IMR-90 (cell line): ENCODE measurements around the gene ZSCAN10. TPM values are rescaled to one million over a fixed set of nuclear protein-coding genes. Genes with fewer than 3 reads are reported as not detected.

Experiments
- ATAC-seq: fragments of 200-7000 bp; cut with Tn5 transposase; 2 replicates; pipeline ENCODE4 v1.9.1; 2020; ENCODE audit warnings: low read depth, mild to moderate bottlenecking, moderate library complexity
- BruUV-seq: library from RNA; stranded (reverse); fragments of 400-500 nt; replicated peaks from 2 replicates; lab custom pipeline; 2021; lab: Mats Ljungman, UMichigan
- CTCF ChIA-PET: fragments of 300-600 bp; formaldehyde crosslinking; extraction: SDS; loops from one replicate; lab custom pipeline; 2021; ENCODE audit warnings: antibody characterized with exemption; lab: Yijun Ruan, JAX
- POLR2A ChIA-PET: fragments of 300-600 bp; sonication (Branson Sonifier 250); formaldehyde crosslinking; loops from one replicate; lab custom pipeline; 2022; ENCODE audit warnings: antibody characterized with exemption; ENCODE audit not compliant: unreplicated experiment; lab: Charles Lee
- DNase-seq: peaks from one replicate; pipeline ENCODE4 v3.0.0; 2013
- H2AFZ ChIP-seq: replicated peaks from 2 replicates; pipeline ENCODE3; 2013; ENCODE audit warnings: low read length, mild to moderate bottlenecking; ENCODE audit not compliant: poor library complexity
- H2AK5ac ChIP-seq: 2 replicates; pipeline ENCODE4 v1.6.1; 2013; ENCODE audit warnings: low read depth, low read length, inconsistent platforms
- H2AK9ac ChIP-seq: replicated peaks from 2 replicates; pipeline ENCODE3; 2013; ENCODE audit warnings: mild to moderate bottlenecking, low read depth, low read length, moderate library complexity; ENCODE audit not compliant: poor library complexity
- H2BK120ac ChIP-seq: 2 replicates; pipeline ENCODE4 v1.6.1; 2013; ENCODE audit warnings: low read depth, low read length, inconsistent platforms
- H2BK15ac ChIP-seq: 3 replicates; pipeline ENCODE4 v1.6.1; 2013; ENCODE audit warnings: low read depth, low read length, inconsistent platforms
- H2BK20ac ChIP-seq: 2 replicates; pipeline ENCODE4 v1.6.1; 2013; ENCODE audit warnings: low read depth, mild to moderate bottlenecking, inconsistent platforms, low read length, moderate library complexity
- H2BK5ac ChIP-seq: 2 replicates; pipeline ENCODE4 v1.6.1; 2013; ENCODE audit warnings: mild to moderate bottlenecking, low read depth, low read length, inconsistent platforms; ENCODE audit not compliant: poor library complexity, severe bottlenecking
- H3K14ac ChIP-seq: replicated peaks from 2 replicates; pipeline ENCODE4 v1.6.1; 2013; ENCODE audit warnings: low read depth, low read length, inconsistent platforms
- H3K18ac ChIP-seq: 2 replicates; pipeline ENCODE4 v1.6.1; 2013; ENCODE audit warnings: low read depth, low read length, control low read depth
- H3K23ac ChIP-seq: 2 replicates; pipeline ENCODE4 v1.6.1; 2013; ENCODE audit warnings: low read depth, low read length, inconsistent platforms
- H3K27ac ChIP-seq: 2 replicates; pipeline ENCODE4 v1.5.1; 2013; ENCODE audit warnings: mild to moderate bottlenecking, control low read depth, low read length; ENCODE audit not compliant: insufficient read depth
- H3K27me3 ChIP-seq: 2 replicates; pipeline ENCODE4 v1.6.1; 2013; ENCODE audit warnings: low read length; ENCODE audit not compliant: control insufficient read depth, insufficient read depth
- H3K36me3 ChIP-seq: 2 replicates; pipeline ENCODE4 v1.6.1; 2013; ENCODE audit warnings: low read length, mixed read lengths; ENCODE audit not compliant: control insufficient read depth, insufficient read depth
- H3K4ac ChIP-seq: 2 replicates; pipeline ENCODE4 v1.6.1; 2013; ENCODE audit warnings: low read depth, low read length, inconsistent platforms
- H3K4me1 ChIP-seq: 2 replicates; pipeline ENCODE4 v1.6.1; 2013; ENCODE audit warnings: low read length, mixed read lengths; ENCODE audit not compliant: control insufficient read depth, insufficient read depth
- H3K4me2 ChIP-seq: 2 replicates; pipeline ENCODE4 v1.6.1; 2013; ENCODE audit warnings: low read depth, mild to moderate bottlenecking, control low read depth, low read length, moderate library complexity
- H3K4me3 ChIP-seq: 2 replicates; pipeline ENCODE4 v1.5.1; 2013; ENCODE audit warnings: low read depth, mild to moderate bottlenecking, control low read depth, low read length, moderate library complexity; ENCODE audit not compliant: insufficient read depth
- H3K56ac ChIP-seq: 2 replicates; pipeline ENCODE4 v1.6.1; 2013; ENCODE audit warnings: low read length, inconsistent platforms; ENCODE audit not compliant: insufficient read depth; ENCODE audit errors: extremely low read depth
- H3K79me1 ChIP-seq, 2 experiments: 2 replicates each; pipeline ENCODE4 v1.6.1; 2013; ENCODE audit warnings: low read length in 2 of 2, inconsistent platforms in 1 of 2, low read depth in 1 of 2
- H3K9ac ChIP-seq: 2 replicates; pipeline ENCODE4 v1.6.1; 2013; ENCODE audit warnings: low read depth, low read length, control low read depth
- H3K9me1 ChIP-seq: 2 replicates; pipeline ENCODE4 v1.6.1; 2013; ENCODE audit warnings: low read length, inconsistent platforms; ENCODE audit not compliant: insufficient read depth
- H3K9me3 ChIP-seq: 2 replicates; pipeline ENCODE4 v1.6.1; 2013; ENCODE audit warnings: low read length; ENCODE audit not compliant: control insufficient read depth, insufficient read depth
- H4K20me1 ChIP-seq: 2 replicates; pipeline ENCODE4 v1.6.1; 2013; ENCODE audit warnings: low read length, inconsistent platforms; ENCODE audit not compliant: insufficient read depth
- H4K5ac ChIP-seq: 2 replicates; pipeline ENCODE4 v1.6.1; 2013; ENCODE audit warnings: mild to moderate bottlenecking, low read depth, low read length, control low read depth
- H4K8ac ChIP-seq, 2 experiments: 2 replicates each; pipeline ENCODE4 v1.6.1; 2013; ENCODE audit warnings: low read depth in 2 of 2, low read length in 2 of 2, control low read depth in 1 of 2, inconsistent platforms in 1 of 2
- H4K91ac ChIP-seq: 2 replicates; pipeline ENCODE4 v1.6.1; 2013; ENCODE audit warnings: low read depth, low read length, inconsistent platforms; ENCODE audit not compliant: insufficient read depth
- BHLHE40 ChIP-seq: fragments of 150-350 bp; IDR thresholded peaks from 2 replicates; pipeline ENCODE4 v1.6.1; 2016; ENCODE audit warnings: mild to moderate bottlenecking, low read depth, low read length
- CEBPB ChIP-seq: IDR thresholded peaks from 2 replicates; pipeline ENCODE4 v1.6.1; 2012; ENCODE audit warnings: low read depth, low read length, improper control_type of control experiment
- CHD1 ChIP-seq: IDR thresholded peaks from 2 replicates; pipeline ENCODE4 v1.6.1; 2012; ENCODE audit warnings: low read depth, low read length, improper control_type of control experiment
- MAFK ChIP-seq: IDR thresholded peaks from 2 replicates; pipeline ENCODE4 v1.6.1; 2012; ENCODE audit warnings: low read depth, low read length, improper control_type of control experiment
- MAZ ChIP-seq: IDR thresholded peaks from 2 replicates; pipeline ENCODE4 v1.6.1; 2012; ENCODE audit warnings: low read depth, mild to moderate bottlenecking, low read length, improper control_type of control experiment, moderate library complexity, borderline replicate concordance
- MXI1 ChIP-seq: IDR thresholded peaks from 2 replicates; pipeline ENCODE4 v1.6.1; 2012; ENCODE audit warnings: low read depth, mild to moderate bottlenecking, low read length, moderate library complexity, borderline replicate concordance
- NFE2L2 ChIP-seq: fragments of 150-350 bp; IDR thresholded peaks from 2 replicates; pipeline ENCODE4 v1.6.1; 2016; ENCODE audit warnings: low read depth, mild to moderate bottlenecking, low read length
- POLR2A ChIP-seq: IDR thresholded peaks from 2 replicates; pipeline ENCODE4 v1.6.1; 2012; ENCODE audit warnings: mild to moderate bottlenecking, low read depth, low read length
- RAD21 ChIP-seq: IDR thresholded peaks from 2 replicates; pipeline ENCODE4 v1.6.1; 2012; ENCODE audit warnings: low read length, improper control_type of control experiment
- RCOR1 ChIP-seq: IDR thresholded peaks from 2 replicates; pipeline ENCODE4 v1.6.1; 2012; ENCODE audit warnings: mild to moderate bottlenecking, low read length, improper control_type of control experiment; ENCODE audit not compliant: insufficient replicate concordance
- RFX5 ChIP-seq: IDR thresholded peaks from 2 replicates; pipeline ENCODE4 v1.8.0; 2012; ENCODE audit warnings: low read depth, mild to moderate bottlenecking, low read length, moderate library complexity
- SMC3 ChIP-seq: fragments of 150-350 bp; IDR thresholded peaks from 2 replicates; pipeline ENCODE4 v1.6.1; 2016; ENCODE audit warnings: low read depth, mild to moderate bottlenecking, antibody characterized with exemption, low read length, moderate library complexity
- WGBS, 2 experiments: methylation state at CpG; one replicate each; pipeline versions ENCODE4 v1.1.5 to v1.1.7; 2013; ENCODE audit warnings: missing lambda C conversion rate in 2 of 2; ENCODE audit not compliant: insufficient read length in 1 of 2; ENCODE audit errors: extremely low coverage in 2 of 2; 5-methylcytosine and 5-hydroxymethylcytosine counted together
- dilution Hi-C: fragments of 300-500 bp; cut with HindIII; formaldehyde crosslinking; loops from one replicate; pipeline ENCODE4 v1.14.3; 2018; ENCODE audit warnings: low sequenced_read_pairs; ENCODE audit not compliant: unreplicated experiment
- in situ Hi-C: fragments of 300-500 bp; cut with MboI; formaldehyde crosslinking; loops from 3 replicates; pipeline ENCODE4 v1.14.3; 2019; ENCODE audit warnings: low sequenced_read_pairs, inconsistent platforms, mixed read lengths
- intact Hi-C: fragments of 100-400 bp; cut with micrococcal nuclease; formaldehyde crosslinking; loops from 2 replicates; pipeline ENCODE4 v1.10.0; 2022
- polyA plus RNA-seq, 3 experiments: library from polyadenylated mRNA; depleted of rRNA; stranded (reverse); fragments of >200 nt; gene quantifications; 2 replicates each; pipeline ENCODE4 v1.2.3, GENCODE V29; 2012; ENCODE audit warnings: low replicate concordance in 1 of 3
- total RNA-seq: library from RNA; depleted of rRNA; stranded (reverse); fragments of >200 nt; gene quantifications from 2 replicates; pipeline ENCODE4 v1.2.3, GENCODE V29; 2012
- TF ChIP-seq, protein P1 (sequence below): fragments of 150-350 bp; IDR thresholded peaks from 2 replicates; pipeline ENCODE4 v1.6.1; 2017; ENCODE audit warnings: mild to moderate bottlenecking, antibody characterized with exemption, low read length, low read depth
- TF ChIP-seq, protein P2 (sequence below): conservative IDR thresholded peaks from 2 replicates; pipeline ENCODE4 v1.5.1; 2012; ENCODE audit warnings: mild to moderate bottlenecking, low read depth, low read length, improper control_type of control experiment

The ZSCAN10 gene
- total and polyA plus RNA-seq, 2 of the 4 experiments (the other 2 are of a cell fraction) = not detected

DNA sequence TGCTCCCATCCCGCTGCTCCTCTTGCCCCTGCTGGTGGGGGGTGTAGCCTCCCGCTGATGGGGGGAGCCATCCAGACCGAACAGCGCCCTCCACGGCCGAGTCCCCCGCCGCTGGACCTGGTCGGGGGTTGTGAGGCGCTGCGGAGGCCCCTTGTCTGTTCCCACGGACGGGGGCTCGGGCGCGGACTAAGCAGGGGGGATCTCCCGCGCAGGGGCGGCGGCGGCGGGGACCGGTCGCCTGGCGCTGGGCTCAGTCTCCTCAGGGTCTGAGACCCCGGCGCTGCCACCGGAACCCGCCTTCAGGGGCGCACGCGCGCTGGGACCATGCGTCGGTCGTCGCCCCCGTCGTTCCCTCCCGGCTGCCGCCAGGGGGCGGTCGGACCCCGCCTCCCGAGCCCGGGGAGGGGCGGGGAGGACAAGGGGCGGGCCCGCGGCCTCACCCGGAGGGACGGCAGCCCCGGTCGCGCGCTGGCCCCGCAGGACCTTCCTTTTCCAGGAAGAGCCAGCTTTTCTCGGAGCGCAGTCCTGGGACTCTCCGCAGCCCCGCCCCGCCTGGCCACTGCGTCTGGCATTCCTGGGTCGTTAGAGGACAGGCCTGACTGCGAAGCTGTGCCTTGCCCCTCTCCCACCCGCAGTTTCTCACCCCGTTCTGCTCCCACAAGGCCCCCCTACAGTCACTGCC lies 39.9 kb downstream of the ZSCAN10 start:
- CTCF ChIA-PET = interaction anchor here (0.6 to 2.2 kb wide), 9 partner anchors 11 to 112 kb away, joined by 3 to 9 read pairs (median 4); partner anchors contain the start of gene ZNF213

More for the DNA sequence above, 39.9 kb downstream of the ZSCAN10 start:
- H2BK15ac ChIP-seq = peak overlapping the region; percentile 90; the same call in 1 of the 3 replicates
- H3K9me1 ChIP-seq = peaks cover 6% of the 10 kb centered on the region
- WGBS, 2 experiments = 0% methylated on average over 48 of the region's 67 CpGs; no CpG with 5 or more reads in 1 of the 2 experiments
- H2BK5ac ChIP-seq = peak overlapping the region; percentile 84
- H3K4me2 ChIP-seq = peak overlapping the region; percentile 71
- peak; percentile 81 for DNase-seq
- H2BK20ac ChIP-seq = no peak overlapping the region
- peaks cover 5% of the 10 kb centered on the region for H3K4me1 ChIP-seq
- H3K18ac ChIP-seq = peak overlapping the region; percentile 82
- H3K9me3 ChIP-seq = no peaks in the 10 kb centered on the region
- peak overlapping the region; percentile 97 for H3K14ac ChIP-seq
- H3K79me1 ChIP-seq = peaks cover 0 to 16% of the 10 kb centered on the region in 2 experiments; a peak in 1 of 4 replicates
- dilution Hi-C loops (no loop called here), in situ Hi-C loops (no loop called here), intact Hi-C loops (loop anchor here (1.0 to 2.0 kb wide), 4 partner anchors 48 to 107 kb away; no protein-coding TSS in a partner anchor)
- H3K9ac ChIP-seq = peak overlapping the region; percentile 71
- H4K20me1 ChIP-seq = no peaks in the 10 kb centered on the region; the same call in 1 of the 2 replicates
- peak overlapping the region; percentile 74 for H2AK5ac ChIP-seq
- H3K27me3 ChIP-seq = no peaks in the 10 kb centered on the region; the same call in 1 of the 2 replicates
- H3K4ac ChIP-seq = peak overlapping the region; percentile 93
- H3K4me3 ChIP-seq = peak overlapping the region; percentile 75
- H2AK9ac ChIP-seq = peak overlapping the region; percentile 21
- ATAC-seq = peak; percentile 99
- H2AFZ ChIP-seq = peak overlapping the region; percentile 100
- POLR2A ChIA-PET = interaction anchor here (0.9 kb wide), 1 partner anchor 39 kb away, joined by 12 read pairs; the partner anchor contains the start of gene TNFRSF12A
- peak overlapping the region; percentile 96 to 100 for H4K8ac ChIP-seq
- peak overlapping the region; percentile 93 for H4K5ac ChIP-seq
- no peak overlapping the region for H3K56ac ChIP-seq
- no TSS peak for BruUV-seq
- peak overlapping the region; percentile 89 for H3K27ac ChIP-seq
- H4K91ac ChIP-seq = peak overlapping the region; percentile 65
- TF ChIP-seq MXI1 = 0 out of 2 replicates have a peak, but pooled peaks have one; percentile 45
- peak; percentile 86 for TF ChIP-seq RAD21
- no peak for TF ChIP-seq NFE2L2
- peak; percentile 98 for TF ChIP-seq MAZ
- TF ChIP-seq RFX5 = no peak
- TF ChIP-seq BHLHE40 = no peak
- TF ChIP-seq CHD1 = 0 out of 2 replicates have a peak, but pooled peaks have one; percentile 56
- TF ChIP-seq, protein P1, sequence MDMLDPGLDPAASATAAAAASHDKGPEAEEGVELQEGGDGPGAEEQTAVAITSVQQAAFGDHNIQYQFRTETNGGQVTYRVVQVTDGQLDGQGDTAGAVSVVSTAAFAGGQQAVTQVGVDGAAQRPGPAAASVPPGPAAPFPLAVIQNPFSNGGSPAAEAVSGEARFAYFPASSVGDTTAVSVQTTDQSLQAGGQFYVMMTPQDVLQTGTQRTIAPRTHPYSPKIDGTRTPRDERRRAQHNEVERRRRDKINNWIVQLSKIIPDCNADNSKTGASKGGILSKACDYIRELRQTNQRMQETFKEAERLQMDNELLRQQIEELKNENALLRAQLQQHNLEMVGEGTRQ = no peak
- no peak for TF ChIP-seq CEBPB
- TF ChIP-seq MAFK = no peak
- TF ChIP-seq POLR2A = peak; percentile 39; the same call in 1 of the 2 replicates
- no peak for TF ChIP-seq RCOR1
- TF ChIP-seq, protein P2, sequence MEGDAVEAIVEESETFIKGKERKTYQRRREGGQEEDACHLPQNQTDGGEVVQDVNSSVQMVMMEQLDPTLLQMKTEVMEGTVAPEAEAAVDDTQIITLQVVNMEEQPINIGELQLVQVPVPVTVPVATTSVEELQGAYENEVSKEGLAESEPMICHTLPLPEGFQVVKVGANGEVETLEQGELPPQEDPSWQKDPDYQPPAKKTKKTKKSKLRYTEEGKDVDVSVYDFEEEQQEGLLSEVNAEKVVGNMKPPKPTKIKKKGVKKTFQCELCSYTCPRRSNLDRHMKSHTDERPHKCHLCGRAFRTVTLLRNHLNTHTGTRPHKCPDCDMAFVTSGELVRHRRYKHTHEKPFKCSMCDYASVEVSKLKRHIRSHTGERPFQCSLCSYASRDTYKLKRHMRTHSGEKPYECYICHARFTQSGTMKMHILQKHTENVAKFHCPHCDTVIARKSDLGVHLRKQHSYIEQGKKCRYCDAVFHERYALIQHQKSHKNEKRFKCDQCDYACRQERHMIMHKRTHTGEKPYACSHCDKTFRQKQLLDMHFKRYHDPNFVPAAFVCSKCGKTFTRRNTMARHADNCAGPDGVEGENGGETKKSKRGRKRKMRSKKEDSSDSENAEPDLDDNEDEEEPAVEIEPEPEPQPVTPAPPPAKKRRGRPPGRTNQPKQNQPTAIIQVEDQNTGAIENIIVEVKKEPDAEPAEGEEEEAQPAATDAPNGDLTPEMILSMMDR = peak; percentile 94
- peak; percentile 84 for TF ChIP-seq SMC3
- H2BK120ac ChIP-seq = peak overlapping the region; percentile 66; the same call in 1 of the 2 replicates
- peak overlapping the region; percentile 87 for H3K23ac ChIP-seq
- no peaks in the 10 kb centered on the region for H3K36me3 ChIP-seq
